HCT116 (cell line): ENCODE measurements around the gene CHD1L. TPM values are rescaled to one million over a fixed set of nuclear protein-coding genes. Genes with fewer than 3 reads are reported as not detected.

Experiments used
- ATAC-seq: fragments of 200-7000 bp; cut with Tn5 transposase; 2 replicates; pipeline ENCODE4 v1.9.1; 2020; ENCODE audit warnings: mild to moderate bottlenecking, moderate library complexity
- Bru-seq: library from RNA; stranded (reverse); fragments of 400-500 nt; gene quantifications from one replicate; lab custom pipeline; 2021; lab: Mats Ljungman, UMichigan
- BruChase-seq, 2 experiments: library from RNA; stranded (reverse); fragments of 400-500 nt; gene quantifications; one replicate each; lab custom pipeline; 2021; lab: Mats Ljungman, UMichigan
- BruUV-seq: library from RNA; stranded (reverse); fragments of 400-500 nt; replicated peaks from 2 replicates; lab custom pipeline; 2021; lab: Mats Ljungman, UMichigan
- CTCF ChIA-PET: fragments of 300-600 bp; sonication (Branson Sonifier 250); formaldehyde crosslinking; loops from one replicate; lab custom pipeline; 2021; ENCODE audit warnings: antibody characterized with exemption; lab: Charles Lee
- POLR2A ChIA-PET: fragments of 300-600, 350-600 bp; sonication (Branson Sonifier 250); formaldehyde crosslinking; loops from one replicate; lab custom pipeline; 2021; ENCODE audit warnings: antibody characterized with exemption; lab: Charles Lee
- RAD21 ChIA-PET, 2 experiments: fragments of 300-600 bp; sonication (Branson Sonifier 250); formaldehyde crosslinking; loops; one replicate each; lab custom pipeline; 2023; ENCODE audit warnings: low total read pairs in 2 of 2; ENCODE audit not compliant: uncharacterized antibody in 2 of 2, unreplicated experiment in 2 of 2, low non-redundant PET in 1 of 2; lab: Charles Lee
- DNase-seq: peaks from one replicate; pipeline ENCODE4 v3.0.0-alpha.2; 2010; ENCODE audit warnings: low read depth, low spot score
- H2AFZ ChIP-seq: fragments of 200-600 bp; shearing (Covaris generic), sonication (generic); 2 replicates; pipeline ENCODE4 v1.6.1; 2017; ENCODE audit warnings: low read depth, mixed run types, mixed read lengths, antibody characterized with exemption, low read length; ENCODE audit not compliant: poor library complexity, severe bottlenecking
- H3K27ac ChIP-seq: 2 replicates; pipeline ENCODE4 v1.5.1; 2012; ENCODE audit warnings: low read depth, low read length
- H3K27me3 ChIP-seq: fragments of 200-600 bp; sonication (generic); 2 replicates; pipeline ENCODE4 v1.6.1; 2016; ENCODE audit warnings: mixed run types, low read length, mixed read lengths; ENCODE audit not compliant: insufficient read depth
- H3K36me3 ChIP-seq, 2 experiments: fragments of 200-500 bp in 1 of 2; fragments of 200-600 bp in 1 of 2; sonication (Bioruptor generic) in 1 of 2; sonication (generic) in 1 of 2; 2 replicates each; pipeline versions ENCODE4 v1.5.1 to v1.6.1; 2014 to 2016; ENCODE audit warnings: low read length in 2 of 2, inconsistent platforms in 1 of 2, mixed read lengths in 1 of 2, mixed run types in 1 of 2; ENCODE audit not compliant: insufficient read depth in 2 of 2, control insufficient read depth in 1 of 2
- H3K4me1 ChIP-seq, 2 experiments: fragments of 200-600 bp in 1 of 2; sonication (generic) in 1 of 2; 2 replicates each; pipeline versions ENCODE4 v1.5.1 to v1.6.1; 2012 to 2017; ENCODE audit warnings: low read length in 2 of 2, inconsistent platforms in 1 of 2, mild to moderate bottlenecking in 1 of 2, mixed read lengths in 1 of 2, mixed run types in 1 of 2, moderate library complexity in 1 of 2; ENCODE audit not compliant: insufficient read depth in 2 of 2, control insufficient read depth in 1 of 2
- H3K4me2 ChIP-seq: fragments of 200-600 bp; sonication (generic); 2 replicates; pipeline ENCODE4 v1.6.1; 2017; ENCODE audit warnings: mixed run types, low read length, mixed read lengths
- H3K4me3 ChIP-seq, 2 experiments: fragments of 200-600 bp in 1 of 2; sonication (generic) in 1 of 2; replicated peaks in 1 of 2; 2 replicates each; pipeline ENCODE4 v1.5.1; 2011 to 2016; ENCODE audit warnings: low read length in 2 of 2, control low read depth in 1 of 2, low read depth in 1 of 2, mild to moderate bottlenecking in 1 of 2, mixed read lengths in 1 of 2, mixed run types in 1 of 2
- H3K79me2 ChIP-seq: fragments of 200-600 bp; sonication (generic); 2 replicates; pipeline ENCODE4 v1.6.1; 2017; ENCODE audit warnings: mild to moderate bottlenecking, mixed run types, low read length, moderate library complexity, mixed read lengths; ENCODE audit not compliant: insufficient read depth
- H3K9ac ChIP-seq: fragments of 200-600 bp; sonication (generic); 2 replicates; pipeline ENCODE4 v1.6.1; 2016; ENCODE audit warnings: low read length, mixed read lengths
- H3K9me2 ChIP-seq: fragments of 200-600 bp; sonication (generic), shearing (Covaris generic); 2 replicates; pipeline ENCODE4 v1.6.1; 2017; ENCODE audit warnings: mixed run types, mild to moderate bottlenecking, moderate library complexity; ENCODE audit not compliant: insufficient read depth
- H3K9me3 ChIP-seq, 2 experiments: fragments of 200-500 bp in 1 of 2; fragments of 200-600 bp in 1 of 2; sonication (Bioruptor generic) in 1 of 2; sonication (generic) in 1 of 2; 2 replicates each; pipeline ENCODE4 v1.6.1; 2014 to 2017; ENCODE audit warnings: low read length in 2 of 2, mixed read lengths in 2 of 2, inconsistent platforms in 1 of 2, low read depth in 1 of 2, mild to moderate bottlenecking in 1 of 2, mixed run types in 1 of 2, moderate library complexity in 1 of 2; ENCODE audit not compliant: control insufficient read depth in 1 of 2, insufficient read depth in 1 of 2
- H4K20me1 ChIP-seq: fragments of 200-600 bp; sonication (generic), shearing (Covaris generic); 2 replicates; pipeline ENCODE4 v1.6.1; 2017; ENCODE audit warnings: mixed run types, mild to moderate bottlenecking, moderate library complexity; ENCODE audit not compliant: insufficient read depth
- ATF3 ChIP-seq: IDR thresholded peaks from 2 replicates; pipeline ENCODE4 v1.6.1; 2012
- CTCF ChIP-seq, 3 experiments: fragments of 200-600 bp in 1 of 3; sonication (generic) in 1 of 3; IDR thresholded peaks in 2 of 3; conservative IDR thresholded peaks in 1 of 3; 2 replicates each; pipeline ENCODE4 v1.5.1; 2012 to 2017; ENCODE audit warnings: low read depth in 2 of 3, low read length in 2 of 3, antibody characterized with exemption in 1 of 3, borderline replicate concordance in 1 of 3, control low read depth in 1 of 3, mild to moderate bottlenecking in 1 of 3, mixed read lengths in 1 of 3, mixed run types in 1 of 3, moderate library complexity in 1 of 3; ENCODE audit not compliant: insufficient read depth in 1 of 3
- EGR1 ChIP-seq: IDR thresholded peaks from 2 replicates; pipeline ENCODE4 v1.6.1; 2012; ENCODE audit warnings: low read depth
- ELF1 ChIP-seq: IDR thresholded peaks from 2 replicates; pipeline ENCODE4 v1.6.1; 2012; ENCODE audit warnings: low read depth, borderline replicate concordance
- JUND ChIP-seq: IDR thresholded peaks from 2 replicates; pipeline ENCODE4 v1.6.1; 2012
- MAX ChIP-seq: IDR thresholded peaks from 2 replicates; pipeline ENCODE4 v1.6.1; 2012
- RAD21 ChIP-seq: IDR thresholded peaks from 2 replicates; pipeline ENCODE4 v1.6.1; 2012; ENCODE audit warnings: low read depth, mild to moderate bottlenecking
- REST ChIP-seq: IDR thresholded peaks from 2 replicates; pipeline ENCODE4 v1.6.1; 2012; ENCODE audit warnings: low read depth
- SP1 ChIP-seq: IDR thresholded peaks from 2 replicates; pipeline ENCODE4 v1.6.1; 2012; ENCODE audit warnings: low read depth
- SRF ChIP-seq: IDR thresholded peaks from 2 replicates; pipeline ENCODE4 v1.6.1; 2012; ENCODE audit warnings: low read depth
- TCF7L2 ChIP-seq: IDR thresholded peaks from 2 replicates; pipeline ENCODE4 v1.7.0; 2011; ENCODE audit warnings: borderline replicate concordance, inconsistent platforms; ENCODE audit not compliant: insufficient read depth, insufficient read length; ENCODE audit errors: extremely low read depth
- YY1 ChIP-seq: IDR thresholded peaks from 2 replicates; pipeline ENCODE4 v1.6.1; 2011; ENCODE audit warnings: low read length, low read depth, moderate library complexity, mild to moderate bottlenecking; ENCODE audit not compliant: insufficient replicate concordance; ENCODE audit errors: extremely low read depth
- ZBTB33 ChIP-seq: IDR thresholded peaks from 2 replicates; pipeline ENCODE4 v1.6.1; 2011; ENCODE audit warnings: mild to moderate bottlenecking, low read length, moderate library complexity; ENCODE audit not compliant: insufficient replicate concordance; ENCODE audit errors: extremely low read depth
- ZFX ChIP-seq: fragments of 450-650 bp; IDR thresholded peaks from 2 replicates; pipeline ENCODE4 v1.6.1; 2017
- ZNF274 ChIP-seq: fragments of 200-500 bp; sonication (Bioruptor generic); IDR thresholded peaks from 2 replicates; pipeline ENCODE4 v1.6.1; 2014; ENCODE audit warnings: mild to moderate bottlenecking, low read depth, low read length, inconsistent platforms
- intact Hi-C: fragments of 100-400 bp; cut with micrococcal nuclease; formaldehyde crosslinking; loops from 2 replicates; pipeline ENCODE4 v1.10.0; 2022
- long read RNA-seq: library from polyadenylated mRNA; unstranded; transcript quantifications from one replicate; pipeline ENCODE4 v2.0.0, GENCODE V29; 2021; ENCODE audit not compliant: unreplicated experiment
- polyA plus RNA-seq: library from polyadenylated mRNA; unstranded; fragments of >200 nt; gene quantifications from 2 replicates; pipeline ENCODE4 v1.2.1, GENCODE V29; 2012; ENCODE audit warnings: missing spikeins
- total RNA-seq: library from RNA; stranded (reverse); gene quantifications from one replicate; pipeline ENCODE4 v1.2.1, GENCODE V29; 2021; ENCODE audit not compliant: unreplicated experiment

Gene CHD1L
- total RNA-seq, result 52.0 TPM
- 18.6 and 28.0 TPM in 2 replicates for polyA plus RNA-seq
- Bru-seq, nascent RNA, result percentile 88 among the genes with signal in this experiment
- percentile 84 among the genes with signal in this experiment for BruChase-seq, experiment 1, labeled RNA remaining after a 6-hour chase
- percentile 92 among the genes with signal in this experiment for BruChase-seq, experiment 2, labeled RNA remaining after a 2-hour chase
- long read RNA-seq, transcript CHD1L-202 (23 exons, 2,967 nt), result major isoform, 104 of 172 reads
- long read RNA-seq, transcript CHD1L-203 (17 exons, 2,358 nt), result minor isoform, 7 of 172 reads
- long read RNA-seq, partial matches to known transcripts, result 21 of 172 reads
- long read RNA-seq, other reads (novel, unspliced or antisense), result 38 of 172 reads

- Histone ChIP-seq H3K4me3 (peak within 1 kb of the TSS; percentile 73 to 88), H2AFZ (peak within 1 kb of the TSS; percentile 93), H4K20me1 (peaks cover 11% of the 10 kb centered on the region; the same call in 1 of the 2 replicates), H3K79me2 (peaks cover 47% of the 10 kb centered on the region), H3K9ac (peak within 1 kb of the TSS; percentile 87), H3K27ac (peak within 1 kb of the TSS; percentile 97), H3K9me3 (no peaks in the 10 kb centered on the region), H3K4me1 (peaks cover 8 to 35% of the 10 kb centered on the region in 2 experiments; a peak in 3 of 4 replicates), H3K27me3 (no peaks in the 10 kb centered on the region), H3K9me2 (no peaks in the 10 kb centered on the region), H3K36me3 (no peaks in the 10 kb centered on the region), H3K4me2 (peak within 1 kb of the TSS; percentile 90)
- BruUV-seq, result no TSS peak
- CTCF ChIA-PET, result interaction anchor here (0.6 to 1.9 kb wide), 10 partner anchors 11 to 201 kb away, joined by 3 to 16 read pairs (median 4); no protein-coding TSS in a partner anchor
- intact Hi-C loops, result loop anchor here (1.0 kb wide), 1 partner anchor 70 kb away; the partner anchor contains the start of gene PRKAB2
- POLR2A ChIA-PET, result interaction anchor here (0.8 to 1.0 kb wide), 2 partner anchors 69 to 76 kb away, joined by 3 to 4 read pairs; no protein-coding TSS in a partner anchor
- ATAC-seq (peak; percentile 91), DNase-seq (peak; percentile 90)
- RAD21 ChIA-PET, result no interaction called here
- TF ChIP-seq ZNF274 (no peak), RAD21 (peak; percentile 97), MAX (peak; percentile 78), TCF7L2 (peak; percentile 28), ZFX (peak; percentile 99), SRF (no peak), ZBTB33 (no peak), JUND (no peak), ATF3 (no peak), EGR1 (peak; percentile 97), REST (no peak), CTCF (IDR thresholded peaks at IDR 0.05 in 2 of 3, conservative IDR thresholded peaks at IDR 0.05 in 1 of 3; ENCODE audit: borderline replicate concordance in 1 of 3, insufficient read depth in 1 of 3, low read depth in 2 of 3, low read length in 2 of 3) (peak; percentile 78 to 98 (median 91)), SP1 (no peak; the same call in 1 of the 2 replicates), YY1 (peak; percentile 70), ELF1 (no peak)
These were observed at the start of gene CHD1L for GRCh38 chr1:147242449-147243227. TSS of gene CHD1L (plus strand) at chr1:147242684. CDS start at chr1:147242704, 20 bp downstream.
